B cell (primary cell): Measurements from ENCODE around the gene TENM4.

Source experiments
- CTCF ChIP-seq: fragments of 200-600 bp; IDR thresholded peaks from one replicate; pipeline ENCODE4 v1.8.0; 2022; ENCODE audit warnings: antibody characterized with exemption, mild to moderate bottlenecking
- EZH2 ChIP-seq: IDR thresholded peaks from 2 replicates; pipeline ENCODE4 v1.6.1; 2012; ENCODE audit warnings: borderline replicate concordance, low read depth, mild to moderate bottlenecking, moderate library complexity, low read length; ENCODE audit not compliant: insufficient read depth, poor library complexity, severe bottlenecking

GRCh38 chr11:78846269-78846668 is 594.6 kb downstream of the TENM4 start:
- no peak for TF ChIP-seq CTCF
- TF ChIP-seq EZH2: no peak
